WTC11 (cell line): ENCODE data around the gene FGD2.

Source experiments
- CREM ChIP-seq: sonication (generic); formaldehyde crosslinking; IDR thresholded peaks from 2 replicates; pipeline ENCODE4 v1.8.1; 2022; ENCODE audit warnings: mild to moderate bottlenecking, missing genetic modification reagents, moderate library complexity
- FOXP1 ChIP-seq: sonication (generic); formaldehyde crosslinking; IDR thresholded peaks from 2 replicates; pipeline ENCODE4 v1.8.0; 2022; ENCODE audit warnings: missing genetic modification reagents, mild to moderate bottlenecking, moderate library complexity, borderline replicate concordance
- KAT7 ChIP-seq: sonication (generic); formaldehyde crosslinking; IDR thresholded peaks from 2 replicates; pipeline ENCODE4 v1.8.1; 2023; ENCODE audit warnings: missing genetic modification reagents, mild to moderate bottlenecking, borderline replicate concordance
- ZNF138 ChIP-seq: sonication (generic); formaldehyde crosslinking; conservative IDR thresholded peaks from 2 replicates; pipeline ENCODE4 v1.8.1; 2022; ENCODE audit warnings: mild to moderate bottlenecking, moderate library complexity, missing genetic modification reagents
- ZNF281 ChIP-seq: sonication (generic); formaldehyde crosslinking; IDR thresholded peaks from 2 replicates; pipeline ENCODE4 v1.8.0; 2023; ENCODE audit warnings: mild to moderate bottlenecking, missing genetic modification reagents
- TF ChIP-seq, protein P1 (sequence below): sonication (generic); formaldehyde crosslinking; IDR thresholded peaks from 2 replicates; pipeline ENCODE4 v1.8.1; 2023; ENCODE audit warnings: mild to moderate bottlenecking, missing genetic modification reagents, moderate library complexity
- TF ChIP-seq, protein P2 (sequence below): fragments of 200-600 bp; IDR thresholded peaks from 2 replicates; pipeline ENCODE4 v1.8.0; 2022; ENCODE audit warnings: antibody characterized with exemption

DNA sequence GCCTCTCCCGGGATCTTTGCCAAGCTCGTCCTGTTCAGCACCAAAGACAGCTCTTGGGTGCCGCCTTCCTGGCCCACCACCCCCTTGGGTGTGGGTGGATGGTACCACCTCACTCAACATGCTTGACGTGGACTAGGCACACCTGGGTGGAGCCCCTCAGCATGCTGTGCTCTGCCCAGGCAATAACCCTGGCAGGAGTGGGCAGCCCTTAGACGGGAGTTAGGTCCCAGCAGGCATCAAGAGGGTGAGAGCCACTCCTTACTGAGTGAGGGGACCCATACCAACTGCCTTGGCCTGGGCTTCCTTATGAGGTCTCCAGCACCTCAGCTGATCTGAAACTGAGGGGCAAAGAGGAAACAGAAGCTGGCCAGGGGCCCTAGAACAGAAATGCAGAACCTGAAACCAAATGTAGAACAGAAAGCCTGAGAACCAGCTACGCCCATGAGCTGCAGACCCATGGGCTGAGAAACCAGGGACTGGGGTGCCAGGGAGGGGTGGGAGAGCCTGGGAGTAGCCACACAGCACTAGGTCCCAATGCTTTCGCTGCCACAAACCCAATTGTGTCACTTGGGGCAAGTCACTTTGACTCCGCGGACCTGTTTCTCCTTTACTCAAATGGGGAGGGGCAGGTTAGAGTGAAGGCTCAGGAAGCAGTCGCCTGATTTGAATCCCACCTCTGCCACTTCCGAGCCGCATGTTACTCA is 2.0 kb downstream of the FGD2 start:
- no peak for TF ChIP-seq FOXP1 (CRISPR knock-in tag)
- TF ChIP-seq, protein P1, sequence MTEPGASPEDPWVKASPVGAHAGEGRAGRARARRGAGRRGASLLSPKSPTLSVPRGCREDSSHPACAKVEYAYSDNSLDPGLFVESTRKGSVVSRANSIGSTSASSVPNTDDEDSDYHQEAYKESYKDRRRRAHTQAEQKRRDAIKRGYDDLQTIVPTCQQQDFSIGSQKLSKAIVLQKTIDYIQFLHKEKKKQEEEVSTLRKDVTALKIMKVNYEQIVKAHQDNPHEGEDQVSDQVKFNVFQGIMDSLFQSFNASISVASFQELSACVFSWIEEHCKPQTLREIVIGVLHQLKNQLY (CRISPR knock-in tag), result no peak
- TF ChIP-seq, protein P2, sequence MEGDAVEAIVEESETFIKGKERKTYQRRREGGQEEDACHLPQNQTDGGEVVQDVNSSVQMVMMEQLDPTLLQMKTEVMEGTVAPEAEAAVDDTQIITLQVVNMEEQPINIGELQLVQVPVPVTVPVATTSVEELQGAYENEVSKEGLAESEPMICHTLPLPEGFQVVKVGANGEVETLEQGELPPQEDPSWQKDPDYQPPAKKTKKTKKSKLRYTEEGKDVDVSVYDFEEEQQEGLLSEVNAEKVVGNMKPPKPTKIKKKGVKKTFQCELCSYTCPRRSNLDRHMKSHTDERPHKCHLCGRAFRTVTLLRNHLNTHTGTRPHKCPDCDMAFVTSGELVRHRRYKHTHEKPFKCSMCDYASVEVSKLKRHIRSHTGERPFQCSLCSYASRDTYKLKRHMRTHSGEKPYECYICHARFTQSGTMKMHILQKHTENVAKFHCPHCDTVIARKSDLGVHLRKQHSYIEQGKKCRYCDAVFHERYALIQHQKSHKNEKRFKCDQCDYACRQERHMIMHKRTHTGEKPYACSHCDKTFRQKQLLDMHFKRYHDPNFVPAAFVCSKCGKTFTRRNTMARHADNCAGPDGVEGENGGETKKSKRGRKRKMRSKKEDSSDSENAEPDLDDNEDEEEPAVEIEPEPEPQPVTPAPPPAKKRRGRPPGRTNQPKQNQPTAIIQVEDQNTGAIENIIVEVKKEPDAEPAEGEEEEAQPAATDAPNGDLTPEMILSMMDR, result no peak
- no peak for TF ChIP-seq KAT7 (CRISPR knock-in tag)
- no peak for TF ChIP-seq CREM
- TF ChIP-seq ZNF138, result no peak
- no peak for TF ChIP-seq ZNF281 (CRISPR knock-in tag)
